ENCODE results near the gene CCL15.

DNA sequence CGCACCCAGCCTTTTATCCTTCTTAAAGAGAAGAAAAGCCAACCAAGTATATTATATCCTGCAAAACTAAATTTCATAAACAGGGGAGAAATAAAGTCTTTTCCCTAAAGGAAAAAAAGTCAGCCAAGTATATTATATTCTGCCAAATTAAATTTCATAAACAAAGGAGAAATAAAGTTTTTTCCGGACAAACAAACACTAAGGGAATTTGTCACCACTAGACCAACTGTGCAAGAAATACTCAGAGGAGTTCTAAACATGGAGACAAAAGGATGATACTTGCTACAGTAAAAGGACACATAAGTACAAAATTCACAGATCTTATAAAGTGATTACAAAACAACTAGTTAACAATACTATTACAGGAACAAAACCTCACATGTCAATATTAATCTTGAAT lies 48.3 kb upstream of the CCL15 start:
- TF ChIP-seq, protein P1, sequence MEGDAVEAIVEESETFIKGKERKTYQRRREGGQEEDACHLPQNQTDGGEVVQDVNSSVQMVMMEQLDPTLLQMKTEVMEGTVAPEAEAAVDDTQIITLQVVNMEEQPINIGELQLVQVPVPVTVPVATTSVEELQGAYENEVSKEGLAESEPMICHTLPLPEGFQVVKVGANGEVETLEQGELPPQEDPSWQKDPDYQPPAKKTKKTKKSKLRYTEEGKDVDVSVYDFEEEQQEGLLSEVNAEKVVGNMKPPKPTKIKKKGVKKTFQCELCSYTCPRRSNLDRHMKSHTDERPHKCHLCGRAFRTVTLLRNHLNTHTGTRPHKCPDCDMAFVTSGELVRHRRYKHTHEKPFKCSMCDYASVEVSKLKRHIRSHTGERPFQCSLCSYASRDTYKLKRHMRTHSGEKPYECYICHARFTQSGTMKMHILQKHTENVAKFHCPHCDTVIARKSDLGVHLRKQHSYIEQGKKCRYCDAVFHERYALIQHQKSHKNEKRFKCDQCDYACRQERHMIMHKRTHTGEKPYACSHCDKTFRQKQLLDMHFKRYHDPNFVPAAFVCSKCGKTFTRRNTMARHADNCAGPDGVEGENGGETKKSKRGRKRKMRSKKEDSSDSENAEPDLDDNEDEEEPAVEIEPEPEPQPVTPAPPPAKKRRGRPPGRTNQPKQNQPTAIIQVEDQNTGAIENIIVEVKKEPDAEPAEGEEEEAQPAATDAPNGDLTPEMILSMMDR (IDR thresholded peaks at IDR 0.05), result no peak
- no peak for TF ChIP-seq POLR2A (IDR thresholded peaks at IDR 0.05)

Data from upper lobe of left lung (tissue), 4 donors.